Gastrocnemius medialis (tissue), 4 donors: ENCODE results near the gene GSTM2. TPM values are rescaled to one million over a fixed set of nuclear protein-coding genes. Genes with fewer than 3 reads are reported as not detected.

Experiments
- ATAC-seq, 2 donors: fragments of 150-250 bp; one replicate each; pipeline ENCODE4 v1.9.1; 2016
- DNase-seq, 2 donors: peaks; one replicate each; pipeline ENCODE4 v3.0.0-alpha.2; 2019
- H3K27ac ChIP-seq, 4 donors: fragments of 200-600 bp; sonication (generic); 1 replicate in 1 of 4; 2 replicates in 3 of 4; pipeline ENCODE4 v1.5.1; 2016 to 2018; ENCODE audit warnings: mild to moderate bottlenecking in 2 of 4, moderate library complexity in 1 of 4
- H3K27me3 ChIP-seq, 3 donors: fragments of 200-600 bp; sonication (generic) in 2 of 3; 1 replicate in 1 of 3; 2 replicates in 2 of 3; pipeline versions ENCODE4 v1.5.1 to v1.6.0; 2016 to 2019; ENCODE audit warnings: mild to moderate bottlenecking in 1 of 3, moderate library complexity in 1 of 3
- H3K36me3 ChIP-seq, 2 donors: fragments of 200-600 bp; sonication (generic) in 1 of 2; one replicate each; pipeline ENCODE4 v1.5.1; 2017 to 2018
- H3K4me1 ChIP-seq, 2 donors: fragments of 200-600 bp; sonication (generic) in 1 of 2; one replicate each; pipeline ENCODE4 v1.5.1; 2016 to 2017; ENCODE audit warnings: mild to moderate bottlenecking in 2 of 2
- H3K4me3 ChIP-seq, 4 donors: fragments of 200-600 bp; sonication (generic) in 3 of 4; 1 replicate in 1 of 4; 2 replicates in 3 of 4; pipeline ENCODE4 v1.5.1; 2016 to 2019; ENCODE audit warnings: mild to moderate bottlenecking in 2 of 4
- H3K9me3 ChIP-seq, 3 donors: fragments of 200-600 bp; sonication (generic) in 2 of 3; 1 replicate in 1 of 3; 2 replicates in 2 of 3; pipeline ENCODE4 v1.5.1; 2016 to 2019
- CTCF ChIP-seq, 5 experiments: fragments of 450-650 bp in 3 of 5; fragments of 200-600 bp in 2 of 5; sonication (generic) in 2 of 5; IDR thresholded peaks in 4 of 5; conservative IDR thresholded peaks in 1 of 5; 1 replicate in 4 of 5; 2 replicates in 1 of 5; pipeline ENCODE4 v1.5.1; 2016 to 2019; ENCODE audit warnings: antibody characterized with exemption in 5 of 5, mild to moderate bottlenecking in 3 of 5, moderate library complexity in 3 of 5
- POLR2A ChIP-seq, 2 donors: fragments of 450-650 bp; IDR thresholded peaks; one replicate each; pipeline ENCODE4 v1.6.1; 2017; ENCODE audit warnings: antibody characterized with exemption in 2 of 2, mild to moderate bottlenecking in 2 of 2, moderate library complexity in 2 of 2
- in situ Hi-C, 4 donors: fragments of 200-750 bp; cut with MboI; loops; one replicate each; pipeline versions ENCODE4 v1.15.0 to v1.8.0; 2017; ENCODE audit warnings: low sequenced_read_pairs in 4 of 4
- intact Hi-C: fragments of 100-400 bp; cut with DNase I; formaldehyde crosslinking; loops from one replicate; pipeline ENCODE4 v1.15.1; 2023; ENCODE audit warnings: low total_unique reads
- total RNA-seq, 4 donors: library from RNA; depleted of rRNA; stranded (reverse); fragments of >200 nt; gene quantifications; one replicate each; pipeline versions ENCODE4 v1.1.0 to v1.2.3, GENCODE V29; 2016

Gene GSTM2
- total RNA-seq, 4 donors from 2014 or later, result 29.2 to 41.4 (median 39.0) TPM

- no peaks in the 10 kb centered on the region for H3K9me3 ChIP-seq
- in situ Hi-C loops, result loop anchor here (5.0 to 10.0 kb wide), 3 partner anchors 73 to 364 kb away; partner anchors contain the start of genes GNAI3 (in 4 of the 4) and AHCYL1 (in 1 of the 4)
- peak overlapping the region; percentile 62 to 73 (median 71) for H3K27ac ChIP-seq
- peaks cover 4 to 24% of the 10 kb centered on the region in 2 donors for H3K4me1 ChIP-seq
- peak; percentile 41 to 53 for ATAC-seq
- no peak for DNase-seq
- peak overlapping the region; percentile 64 to 87 (median 66) for H3K4me3 ChIP-seq
- no peaks in the 10 kb centered on the region for H3K36me3 ChIP-seq
- TF ChIP-seq CTCF (IDR thresholded peaks at IDR 0.05 in 4 of 5, conservative IDR thresholded peaks at IDR 0.05 in 1 of 5), result no peak
- TF ChIP-seq POLR2A (IDR thresholded peaks at IDR 0.05), result no peak
- intact Hi-C loops, result loop anchor here (2.0 kb wide), 1 partner anchor 74 kb away; no protein-coding TSS in a partner anchor
- peaks cover 0 to 4% (median 0%) of the 10 kb centered on the region in 3 donors for H3K27me3 ChIP-seq
These were observed 47.5 kb upstream of the GSTM2 start for GRCh38 chr1:109620401-109620791.

GRCh38 chr1:109620841-109621286 is 47.0 kb upstream of the GSTM2 start:
- H3K4me1 ChIP-seq, result peaks cover 4 to 24% of the 10 kb centered on the region in 2 donors
- peak overlapping the region; percentile 62 to 73 (median 71) for H3K27ac ChIP-seq
- intact Hi-C loops (loop anchor here (2.0 kb wide), 1 partner anchor 74 kb away; no protein-coding TSS in a partner anchor), in situ Hi-C loops (loop anchor here (5.0 to 10.0 kb wide), 3 partner anchors 74 to 364 kb away; partner anchors contain the start of genes GNAI3 (in 4 of the 4) and AHCYL1 (in 1 of the 4))
- TF ChIP-seq CTCF (IDR thresholded peaks at IDR 0.05 in 4 of 5, conservative IDR thresholded peaks at IDR 0.05 in 1 of 5) (no peak), POLR2A (IDR thresholded peaks at IDR 0.05) (no peak)
- ATAC-seq (peak; percentile 48 to 51), DNase-seq (peak; percentile 69 to 75)
- H3K36me3 ChIP-seq, result no peaks in the 10 kb centered on the region
- peak overlapping the region; percentile 64 to 87 (median 66) for H3K4me3 ChIP-seq
- H3K27me3 ChIP-seq, result peaks cover 0 to 4% (median 0%) of the 10 kb centered on the region in 3 donors
- H3K9me3 ChIP-seq, result no peaks in the 10 kb centered on the region

GRCh38 chr1:109621379-109622136 is 46.3 kb upstream of the GSTM2 start:
- Histone ChIP-seq H3K4me1 (peaks cover 4 to 24% of the 10 kb centered on the region in 2 donors), H3K9me3 (no peaks in the 10 kb centered on the region), H3K27me3 (peaks cover 0 to 4% (median 0%) of the 10 kb centered on the region in 3 donors), H3K36me3 (no peaks in the 10 kb centered on the region), H3K27ac (peak overlapping the region in 1 of 4 donors; percentile 73), H3K4me3 (peak overlapping the region; percentile 64 to 87 (median 66))
- no peak for DNase-seq
- no peak for ATAC-seq
- intact Hi-C loops, result loop anchor here (2.0 kb wide), 1 partner anchor 75 kb away; no protein-coding TSS in a partner anchor
- TF ChIP-seq POLR2A (IDR thresholded peaks at IDR 0.05) (no peak), CTCF (IDR thresholded peaks at IDR 0.05 in 4 of 5, conservative IDR thresholded peaks at IDR 0.05 in 1 of 5) (no peak)
- in situ Hi-C loops, result loop anchor here (5.0 to 10.0 kb wide), 3 partner anchors 74 to 363 kb away; partner anchors contain the start of genes GNAI3 (in 4 of the 4) and AHCYL1 (in 1 of the 4)

GRCh38 chr1:109622137-109622892 is 45.5 kb upstream of the GSTM2 start:
- peaks cover 4 to 24% of the 10 kb centered on the region in 2 donors for H3K4me1 ChIP-seq
- H3K27ac ChIP-seq, result no peak overlapping the region
- H3K27me3 ChIP-seq, result peaks cover 0 to 4% (median 0%) of the 10 kb centered on the region in 3 donors
- intact Hi-C loops, result no loop called here
- H3K4me3 ChIP-seq, result no peak overlapping the region
- ATAC-seq (no peak), DNase-seq (no peak)
- H3K36me3 ChIP-seq, result peaks cover 0 to 3% of the 10 kb centered on the region in 2 donors
- no peaks in the 10 kb centered on the region for H3K9me3 ChIP-seq
- TF ChIP-seq CTCF (IDR thresholded peaks at IDR 0.05 in 4 of 5, conservative IDR thresholded peaks at IDR 0.05 in 1 of 5), result no peak
- TF ChIP-seq POLR2A (IDR thresholded peaks at IDR 0.05), result no peak
- in situ Hi-C loops, result loop anchor here (5.0 to 10.0 kb wide), 3 partner anchors 75 to 362 kb away; partner anchors contain the start of genes GNAI3 (in 4 of the 4) and AHCYL1 (in 1 of the 4)
